NOMO-1 treated with dmso at 0.1 percent for 144 hours (cell line): ENCODE results near the gene MAST4.
"Not testable (repeated sequence)": the region's sequence is repeated elsewhere in the genome, so short reads cannot be mapped to it uniquely, and the experiment has no call there.

Experiments
- DNase-seq: peaks from one replicate; lab custom pipeline; 2025; ENCODE audit not compliant: unreplicated experiment; lab: John Stamatoyannopoulos, UW

MAST4 gene

GRCh38 chr5:67102708-67103107, 506.5 kb downstream of the MAST4 start:
- DNase-seq, result no peak

- no peak for DNase-seq
Observed at GRCh38 chr5:67104859-67105258, 508.7 kb downstream of the MAST4 start.

GRCh38 chr5:67105270-67105669, 509.1 kb downstream of the MAST4 start:
- no peak for DNase-seq

GRCh38 chr5:67106626-67107342, 510.6 kb downstream of the MAST4 start:
- no peak for DNase-seq

- DNase-seq, result no peak
Observed at GRCh38 chr5:67111779-67112178, 515.6 kb downstream of the MAST4 start.

GRCh38 chr5:67115246-67115645, 519.1 kb downstream of the MAST4 start:
- DNase-seq, result no peak

GRCh38 chr5:67115817-67116216, 519.6 kb downstream of the MAST4 start:
- DNase-seq, result no peak

GRCh38 chr5:67118050-67118620, 521.9 kb downstream of the MAST4 start:
- DNase-seq, result no peak

- no peak for DNase-seq
Observed at GRCh38 chr5:67119010-67119409, 522.8 kb downstream of the MAST4 start.

GRCh38 chr5:67120032-67120431, 523.8 kb downstream of the MAST4 start:
- no peak for DNase-seq

GRCh38 chr5:67123819-67124218, 527.6 kb downstream of the MAST4 start:
- no peak for DNase-seq

- DNase-seq, result no peak
Observed at GRCh38 chr5:67124556-67124955, 528.4 kb downstream of the MAST4 start.

- DNase-seq, result not testable (repeated sequence)
Observed at GRCh38 chr5:67127347-67127895, 531.2 kb downstream of the MAST4 start.

GRCh38 chr5:67129768-67130167, 533.6 kb downstream of the MAST4 start:
- no peak for DNase-seq

GRCh38 chr5:67133217-67133616, 537.0 kb downstream of the MAST4 start:
- DNase-seq, result no peak

- DNase-seq, result no peak
Observed at GRCh38 chr5:67133776-67134175, 537.6 kb downstream of the MAST4 start.

- DNase-seq, result no peak
Observed at GRCh38 chr5:67135381-67135984, 539.3 kb downstream of the MAST4 start.

GRCh38 chr5:67139030-67139429, 542.8 kb downstream of the MAST4 start:
- no peak for DNase-seq

GRCh38 chr5:67140413-67140812, 544.2 kb downstream of the MAST4 start:
- no peak for DNase-seq

- DNase-seq, result no peak
Observed at GRCh38 chr5:67141644-67142043, 545.5 kb downstream of the MAST4 start.

GRCh38 chr5:67142816-67143215, 546.6 kb downstream of the MAST4 start:
- DNase-seq, result no peak

- no peak for DNase-seq
Observed at GRCh38 chr5:67143549-67143948, 547.4 kb downstream of the MAST4 start.
